Measurements from ENCODE around the gene FBXO2. TPM values are rescaled to one million over a fixed set of nuclear protein-coding genes. Genes with fewer than 3 reads are reported as not detected.

Gene FBXO2
- total and polyA plus RNA-seq, 10 donors, result 2.1 to 6.7 (median 4.6) TPM

GRCh38 chr1:11626551-11626950 lies 27.7 kb downstream of the FBXO2 start:
- Histone ChIP-seq H3K27ac (no peak overlapping the region), H3K9me3 (no peaks in the 10 kb centered on the region), H3K4me1 (no peaks in the 10 kb centered on the region), H3K27me3 (replicated peaks in 1 of 7) (peaks cover 0 to 84% (median 0%) of the 10 kb centered on the region in 7 donors), H3K4me3 (no peak overlapping the region), H3K36me3 (no peaks in the 10 kb centered on the region)
- DNase-seq, result no peak
- TF ChIP-seq, protein P1, sequence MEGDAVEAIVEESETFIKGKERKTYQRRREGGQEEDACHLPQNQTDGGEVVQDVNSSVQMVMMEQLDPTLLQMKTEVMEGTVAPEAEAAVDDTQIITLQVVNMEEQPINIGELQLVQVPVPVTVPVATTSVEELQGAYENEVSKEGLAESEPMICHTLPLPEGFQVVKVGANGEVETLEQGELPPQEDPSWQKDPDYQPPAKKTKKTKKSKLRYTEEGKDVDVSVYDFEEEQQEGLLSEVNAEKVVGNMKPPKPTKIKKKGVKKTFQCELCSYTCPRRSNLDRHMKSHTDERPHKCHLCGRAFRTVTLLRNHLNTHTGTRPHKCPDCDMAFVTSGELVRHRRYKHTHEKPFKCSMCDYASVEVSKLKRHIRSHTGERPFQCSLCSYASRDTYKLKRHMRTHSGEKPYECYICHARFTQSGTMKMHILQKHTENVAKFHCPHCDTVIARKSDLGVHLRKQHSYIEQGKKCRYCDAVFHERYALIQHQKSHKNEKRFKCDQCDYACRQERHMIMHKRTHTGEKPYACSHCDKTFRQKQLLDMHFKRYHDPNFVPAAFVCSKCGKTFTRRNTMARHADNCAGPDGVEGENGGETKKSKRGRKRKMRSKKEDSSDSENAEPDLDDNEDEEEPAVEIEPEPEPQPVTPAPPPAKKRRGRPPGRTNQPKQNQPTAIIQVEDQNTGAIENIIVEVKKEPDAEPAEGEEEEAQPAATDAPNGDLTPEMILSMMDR (IDR thresholded peaks at IDR 0.05 in 8 of 11, conservative IDR thresholded peaks at IDR 0.05 in 3 of 11), result no peak
- TF ChIP-seq POLR2A (IDR thresholded peaks at IDR 0.05), result no peak
- TF ChIP-seq POLR2AphosphoS5 (IDR thresholded peaks at IDR 0.05), result no peak
- intact Hi-C loops (cut with DNase I; ENCODE audit: low total_unique reads), result no loop called here
- WGBS, 5 donors, result 67 to 83% (median 74%) methylated on average over 3 of the region's 3 CpGs

DNA sequence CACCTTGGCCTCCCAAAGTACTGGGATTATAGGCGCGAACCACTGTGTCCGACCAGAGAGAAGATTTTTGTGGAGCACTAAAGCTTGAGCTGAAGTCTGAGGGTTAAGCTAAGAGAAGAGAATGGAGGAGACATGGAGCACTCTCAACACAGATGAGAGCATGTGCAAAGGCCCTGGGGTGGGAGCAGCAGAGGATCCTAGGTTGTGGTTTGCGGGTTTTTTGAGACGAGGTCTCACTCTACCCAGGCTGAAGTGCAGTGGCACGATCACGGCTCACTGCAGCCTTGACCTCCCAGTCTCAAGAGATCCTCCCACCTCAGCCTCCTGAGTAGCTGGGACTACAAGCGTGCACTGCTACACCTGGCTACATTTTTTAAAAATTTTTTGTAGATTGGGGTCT lies 30.5 kb downstream of the FBXO2 start:
- Histone ChIP-seq H3K9me3 (no peaks in the 10 kb centered on the region), H3K36me3 (no peaks in the 10 kb centered on the region), H3K4me3 (no peak overlapping the region), H3K27me3 (replicated peaks in 1 of 7) (peaks cover 0 to 74% (median 0%) of the 10 kb centered on the region in 7 donors), H3K4me1 (no peaks in the 10 kb centered on the region), H3K27ac (no peak overlapping the region)
- WGBS, 5 donors, result 74 to 84% (median 78%) methylated on average over 8 of the region's 8 CpGs
- no peak for TF ChIP-seq POLR2A (IDR thresholded peaks at IDR 0.05)
- no peak for TF ChIP-seq POLR2AphosphoS5 (IDR thresholded peaks at IDR 0.05)
- TF ChIP-seq, protein P1 (IDR thresholded peaks at IDR 0.05 in 8 of 11, conservative IDR thresholded peaks at IDR 0.05 in 3 of 11), result no peak
- DNase-seq, result no peak
- intact Hi-C loops (cut with DNase I; ENCODE audit: low total_unique reads), result no loop called here

- Histone ChIP-seq H3K36me3 (no peaks in the 10 kb centered on the region), H3K9me3 (no peaks in the 10 kb centered on the region), H3K4me1 (no peaks in the 10 kb centered on the region), H3K4me3 (no peak overlapping the region), H3K27me3 (replicated peaks in 1 of 7) (peaks cover 0 to 70% (median 0%) of the 10 kb centered on the region in 7 donors), H3K27ac (no peak overlapping the region)
- TF ChIP-seq POLR2AphosphoS5 (IDR thresholded peaks at IDR 0.05) (no peak), POLR2A (IDR thresholded peaks at IDR 0.05) (no peak)
- TF ChIP-seq, protein P1 (IDR thresholded peaks at IDR 0.05 in 8 of 11, conservative IDR thresholded peaks at IDR 0.05 in 3 of 11), result no peak
- no peak for DNase-seq
- 40 to 61% (median 44%) methylated on average over 3 of the region's 3 CpGs for WGBS, 5 donors
- intact Hi-C loops (cut with DNase I; ENCODE audit: low total_unique reads), result no loop called here
Observed at GRCh38 chr1:11622398-11622797, 31.8 kb downstream of the FBXO2 start.

DNA sequence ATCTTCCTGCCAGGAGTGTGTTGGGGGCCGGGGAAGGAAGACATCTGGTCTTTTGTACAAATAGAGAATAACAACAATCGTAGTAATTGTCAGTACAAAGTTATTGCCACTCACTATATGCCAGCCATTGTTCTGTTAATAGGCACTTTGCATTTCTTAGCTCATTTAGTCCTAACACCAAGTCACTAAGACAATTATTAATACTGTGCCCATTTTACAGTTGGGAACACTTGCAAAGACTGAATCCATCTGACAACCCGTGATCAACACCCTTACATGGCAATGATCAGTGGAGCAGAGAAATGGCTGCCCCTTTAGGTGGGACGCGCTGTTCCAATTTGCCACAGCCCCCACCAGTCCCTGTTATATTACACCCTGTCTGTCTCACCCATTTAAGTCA lies 33.3 kb downstream of the FBXO2 start:
- Histone ChIP-seq H3K9me3 (no peaks in the 10 kb centered on the region), H3K4me3 (no peak overlapping the region), H3K36me3 (no peaks in the 10 kb centered on the region), H3K27ac (no peak overlapping the region), H3K27me3 (replicated peaks in 1 of 7) (peaks cover 0 to 71% (median 7%) of the 10 kb centered on the region in 7 donors), H3K4me1 (no peaks in the 10 kb centered on the region)
- WGBS, 5 donors, result 75 to 90% (median 85%) methylated on average over 5 of the region's 5 CpGs
- intact Hi-C loops (cut with DNase I; ENCODE audit: low total_unique reads), result no loop called here
- DNase-seq, result no peak
- TF ChIP-seq POLR2AphosphoS5 (IDR thresholded peaks at IDR 0.05) (no peak), POLR2A (IDR thresholded peaks at IDR 0.05) (no peak)
- TF ChIP-seq, protein P1 (IDR thresholded peaks at IDR 0.05 in 8 of 11, conservative IDR thresholded peaks at IDR 0.05 in 3 of 11), result no peak
